NCI-H526 treated with DMSO at 0.1 percent for 48 hours (cell line): ENCODE results near the gene PTGFRN.
"Not testable (repeated sequence)": the region's sequence is repeated elsewhere in the genome, so short reads cannot be mapped to it uniquely, and the experiment has no call there.

Experiments
- DNase-seq: peaks from one replicate; lab custom pipeline; 2025; lab: John Stamatoyannopoulos, UW

Gene PTGFRN

GRCh38 chr1:116971965-116972673, 62.4 kb downstream of the PTGFRN start:
- no peak for DNase-seq

GRCh38 chr1:116972674-116973030, 62.9 kb downstream of the PTGFRN start:
- DNase-seq: no peak

- DNase-seq: not testable (repeated sequence)
These were observed 70.6 kb downstream of the PTGFRN start for GRCh38 chr1:116980309-116980708.

- DNase-seq: no peak
These were observed 71.9 kb downstream of the PTGFRN start for GRCh38 chr1:116981521-116982037.

GRCh38 chr1:116982319-116983004, 72.7 kb downstream of the PTGFRN start:
- no peak for DNase-seq

GRCh38 chr1:116983112-116983511, 73.4 kb downstream of the PTGFRN start:
- no peak for DNase-seq

GRCh38 chr1:116983678-116984077, 74.0 kb downstream of the PTGFRN start:
- DNase-seq: no peak

GRCh38 chr1:116984406-116985160, 74.9 kb downstream of the PTGFRN start:
- no peak for DNase-seq

GRCh38 chr1:116986421-116987255, 76.9 kb downstream of the PTGFRN start:
- DNase-seq: no peak

- DNase-seq: no peak
These were observed 77.5 kb downstream of the PTGFRN start for GRCh38 chr1:116987256-116987555.

- no peak for DNase-seq
These were observed 78.5 kb downstream of the PTGFRN start for GRCh38 chr1:116988248-116988647.

GRCh38 chr1:116988908-116989307, 79.2 kb downstream of the PTGFRN start:
- DNase-seq: no peak

- no peak for DNase-seq
These were observed 80.1 kb downstream of the PTGFRN start for GRCh38 chr1:116989835-116990234.

GRCh38 chr1:116990612-116991151, 81.0 kb downstream of the PTGFRN start:
- no peak for DNase-seq

GRCh38 chr1:116991171-116991845, 81.6 kb downstream of the PTGFRN start:
- DNase-seq: no peak

- no peak for DNase-seq
These were observed 82.2 kb downstream of the PTGFRN start for GRCh38 chr1:116991918-116992317.

GRCh38 chr1:116993286-116993685, 83.6 kb downstream of the PTGFRN start:
- DNase-seq: no peak

GRCh38 chr1:116994411-116994810, 84.7 kb downstream of the PTGFRN start:
- DNase-seq: no peak

GRCh38 chr1:116997066-116997465, 87.3 kb downstream of the PTGFRN start:
- DNase-seq: no peak

- no peak for DNase-seq
These were observed 87.9 kb downstream of the PTGFRN start for GRCh38 chr1:116997636-116998035.

- DNase-seq: no peak
These were observed 89.9 kb downstream of the PTGFRN start for GRCh38 chr1:116999596-116999995.
